Glutamatergic neuron (in vitro differentiated cells): ENCODE results near the gene FBLN2. TPM values are rescaled to one million over a fixed set of nuclear protein-coding genes. Genes with fewer than 3 reads are reported as not detected.

Experiments used
- DNase-seq: peaks from one replicate; pipeline ENCODE4 v3.0.0; 2022
- H3K27ac Mint-ChIP-seq: one replicate; pipeline ENCODE4 v1.8.0; 2020; ENCODE audit warnings: mild to moderate bottlenecking, mixed read lengths, inconsistent platforms; ENCODE audit not compliant: unreplicated experiment
- H3K27me3 Mint-ChIP-seq: one replicate; pipeline ENCODE4 v1.8.0; 2020; ENCODE audit warnings: mild to moderate bottlenecking, moderate library complexity, mixed read lengths, inconsistent platforms; ENCODE audit not compliant: unreplicated experiment
- H3K36me3 Mint-ChIP-seq: one replicate; pipeline ENCODE4 v1.8.0; 2020; ENCODE audit warnings: mild to moderate bottlenecking, mixed read lengths, inconsistent platforms; ENCODE audit not compliant: unreplicated experiment
- H3K4me1 Mint-ChIP-seq: one replicate; pipeline ENCODE4 v1.8.0; 2020; ENCODE audit warnings: mild to moderate bottlenecking, low read depth, mixed read lengths, inconsistent platforms; ENCODE audit not compliant: unreplicated experiment
- H3K4me3 Mint-ChIP-seq: one replicate; pipeline ENCODE4 v1.8.0; 2020; ENCODE audit warnings: mild to moderate bottlenecking, mixed read lengths, inconsistent platforms; ENCODE audit not compliant: unreplicated experiment
- H3K9me3 Mint-ChIP-seq: one replicate; pipeline ENCODE4 v1.8.0; 2020; ENCODE audit warnings: mild to moderate bottlenecking, moderate library complexity, mixed read lengths, inconsistent platforms; ENCODE audit not compliant: unreplicated experiment
- total RNA-seq: library from RNA; stranded (reverse); fragmentation: NEBNext Ultra II Directional; extraction: Animal tissue kit (Norgen Biotek cat#: 25700); gene quantifications from one replicate; pipeline ENCODE4 v1.2.1, GENCODE V29; 2021; ENCODE audit not compliant: unreplicated experiment
- TF ChIP-seq, protein P1 (sequence below): fragments of 200-600 bp; sonication (generic); IDR thresholded peaks from one replicate; pipeline ENCODE4 v1.5.0; 2021; ENCODE audit not compliant: partially characterized antibody, unreplicated experiment

The FBLN2 gene
- total RNA-seq, 1 donor from 2014 or later: 2.1 TPM

DNA sequence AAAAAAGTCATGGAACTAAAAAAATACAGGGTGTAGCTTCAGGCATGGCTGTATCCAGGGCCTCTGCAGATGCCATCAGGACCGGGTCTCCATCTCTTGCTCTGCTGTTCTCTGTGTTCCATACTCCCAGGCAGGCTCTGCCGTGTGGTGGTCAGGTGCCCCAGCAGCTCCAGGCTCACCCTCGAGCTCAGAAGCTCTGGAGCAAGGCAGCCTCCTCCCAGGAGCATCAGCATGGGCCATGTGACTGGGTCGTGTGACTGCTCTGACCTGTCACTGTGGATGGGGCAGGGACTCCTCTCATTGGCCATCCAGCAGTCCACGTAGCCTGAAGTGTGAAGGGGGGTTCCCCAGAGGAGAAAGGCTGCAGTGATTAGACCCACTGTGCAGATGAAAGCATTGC lies 8.5 kb downstream of the FBLN2 start:
- peaks cover 8% of the 10 kb centered on the region for H3K4me1 Mint-ChIP-seq
- DNase-seq: no peak
- H3K27ac Mint-ChIP-seq: no peak overlapping the region
- TF ChIP-seq, protein P1, sequence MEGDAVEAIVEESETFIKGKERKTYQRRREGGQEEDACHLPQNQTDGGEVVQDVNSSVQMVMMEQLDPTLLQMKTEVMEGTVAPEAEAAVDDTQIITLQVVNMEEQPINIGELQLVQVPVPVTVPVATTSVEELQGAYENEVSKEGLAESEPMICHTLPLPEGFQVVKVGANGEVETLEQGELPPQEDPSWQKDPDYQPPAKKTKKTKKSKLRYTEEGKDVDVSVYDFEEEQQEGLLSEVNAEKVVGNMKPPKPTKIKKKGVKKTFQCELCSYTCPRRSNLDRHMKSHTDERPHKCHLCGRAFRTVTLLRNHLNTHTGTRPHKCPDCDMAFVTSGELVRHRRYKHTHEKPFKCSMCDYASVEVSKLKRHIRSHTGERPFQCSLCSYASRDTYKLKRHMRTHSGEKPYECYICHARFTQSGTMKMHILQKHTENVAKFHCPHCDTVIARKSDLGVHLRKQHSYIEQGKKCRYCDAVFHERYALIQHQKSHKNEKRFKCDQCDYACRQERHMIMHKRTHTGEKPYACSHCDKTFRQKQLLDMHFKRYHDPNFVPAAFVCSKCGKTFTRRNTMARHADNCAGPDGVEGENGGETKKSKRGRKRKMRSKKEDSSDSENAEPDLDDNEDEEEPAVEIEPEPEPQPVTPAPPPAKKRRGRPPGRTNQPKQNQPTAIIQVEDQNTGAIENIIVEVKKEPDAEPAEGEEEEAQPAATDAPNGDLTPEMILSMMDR: no peak
- H3K4me3 Mint-ChIP-seq: no peak overlapping the region
- H3K9me3 Mint-ChIP-seq: peaks cover 4% of the 10 kb centered on the region
- peaks cover 3% of the 10 kb centered on the region for H3K27me3 Mint-ChIP-seq
- H3K36me3 Mint-ChIP-seq: no peaks in the 10 kb centered on the region

DNA sequence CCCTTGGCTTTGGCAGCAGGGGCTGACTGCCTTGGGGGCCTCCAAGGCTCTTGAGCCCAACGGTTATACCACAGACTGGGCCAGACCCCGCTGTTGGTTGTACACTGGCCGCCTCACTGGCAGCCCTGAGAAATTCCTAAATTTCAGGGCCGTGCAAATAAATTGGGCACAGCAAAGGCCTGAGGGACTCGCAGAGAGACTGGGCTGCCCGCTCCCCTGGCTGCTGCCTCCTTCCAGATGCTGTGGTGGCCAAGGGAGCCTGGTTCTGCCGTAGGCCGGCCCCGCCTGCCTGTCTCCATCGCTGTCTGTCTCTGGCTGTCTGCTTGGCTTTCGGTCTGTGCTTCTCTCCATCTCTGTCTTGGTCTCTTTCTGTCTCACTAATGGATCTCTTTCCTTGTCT lies 9.0 kb downstream of the FBLN2 start:
- Mint-ChIP-seq H3K9me3 (peaks cover 3% of the 10 kb centered on the region), H3K4me3 (no peak overlapping the region), H3K4me1 (peaks cover 8% of the 10 kb centered on the region), H3K36me3 (no peaks in the 10 kb centered on the region), H3K27ac (no peak overlapping the region), H3K27me3 (peaks cover 3% of the 10 kb centered on the region)
- TF ChIP-seq, protein P1: no peak
- DNase-seq: no peak

DNA sequence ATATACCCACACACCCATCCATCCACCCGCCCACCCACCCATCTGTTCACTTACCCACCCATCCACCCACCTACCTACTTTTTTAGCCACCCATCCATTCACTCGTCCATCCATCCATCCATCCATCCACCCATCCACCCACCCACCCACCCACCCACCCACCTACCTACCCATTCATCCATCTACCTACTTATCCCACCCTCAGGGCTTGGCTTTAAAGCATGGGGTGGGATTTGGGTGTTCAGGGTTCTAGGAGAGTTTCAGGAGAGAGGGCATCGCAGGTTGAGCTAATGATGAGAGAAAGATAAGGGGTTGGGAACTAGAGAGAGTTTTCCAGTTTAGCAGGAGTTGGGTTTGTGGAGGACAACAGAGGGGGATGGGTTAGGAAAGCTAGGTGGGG lies 9.7 kb downstream of the FBLN2 start:
- no peak overlapping the region for H3K4me3 Mint-ChIP-seq
- no peak overlapping the region for H3K27ac Mint-ChIP-seq
- no peak for DNase-seq
- TF ChIP-seq, protein P1: no peak
- H3K27me3 Mint-ChIP-seq: peaks cover 5% of the 10 kb centered on the region
- H3K4me1 Mint-ChIP-seq: peaks cover 8% of the 10 kb centered on the region
- H3K9me3 Mint-ChIP-seq: peaks cover 3% of the 10 kb centered on the region
- H3K36me3 Mint-ChIP-seq: no peaks in the 10 kb centered on the region

DNA sequence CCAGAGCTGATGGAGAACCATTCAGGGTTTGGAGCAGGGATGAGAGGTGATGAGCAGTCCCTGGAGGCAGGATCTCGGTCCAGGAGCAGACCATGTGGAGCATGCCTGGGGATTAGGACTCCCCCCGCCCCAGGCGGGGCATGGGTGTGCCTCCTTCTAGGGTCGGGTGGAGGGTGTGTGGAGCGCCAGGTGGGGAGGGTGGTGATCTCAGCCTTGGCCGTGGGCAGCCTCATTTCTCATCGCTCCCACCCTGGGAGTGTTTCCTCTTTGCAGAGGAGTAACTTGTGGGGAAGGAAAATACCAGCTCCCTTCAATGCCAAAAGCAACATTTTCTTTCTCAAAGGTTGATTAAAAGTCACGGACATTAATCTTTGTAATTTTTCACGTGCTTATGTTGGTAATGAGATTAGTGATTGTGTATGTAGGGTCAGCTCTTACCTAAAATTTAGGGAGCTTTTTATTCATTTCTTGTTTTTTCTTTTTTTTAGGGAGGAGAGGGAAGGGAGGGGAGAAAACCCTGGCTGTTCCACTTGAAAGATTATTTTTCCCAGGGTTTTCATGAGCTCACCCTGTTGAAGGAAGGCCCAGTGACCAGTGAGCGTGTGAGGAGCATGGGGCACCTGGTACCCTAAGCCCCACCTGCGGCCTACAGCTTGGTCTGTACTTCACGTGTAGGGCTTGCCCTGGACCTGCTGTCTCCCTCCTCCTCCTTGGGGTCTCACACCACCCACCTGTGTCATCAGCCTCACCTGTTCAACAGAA lies 11.0 kb downstream of the FBLN2 start:
- TF ChIP-seq, protein P1: no peak
- no peak for DNase-seq
- Mint-ChIP-seq H3K36me3 (no peaks in the 10 kb centered on the region), H3K27ac (no peak overlapping the region), H3K4me1 (peaks cover 8% of the 10 kb centered on the region), H3K27me3 (peaks cover 5% of the 10 kb centered on the region), H3K9me3 (peaks cover 1% of the 10 kb centered on the region), H3K4me3 (no peak overlapping the region)

DNA sequence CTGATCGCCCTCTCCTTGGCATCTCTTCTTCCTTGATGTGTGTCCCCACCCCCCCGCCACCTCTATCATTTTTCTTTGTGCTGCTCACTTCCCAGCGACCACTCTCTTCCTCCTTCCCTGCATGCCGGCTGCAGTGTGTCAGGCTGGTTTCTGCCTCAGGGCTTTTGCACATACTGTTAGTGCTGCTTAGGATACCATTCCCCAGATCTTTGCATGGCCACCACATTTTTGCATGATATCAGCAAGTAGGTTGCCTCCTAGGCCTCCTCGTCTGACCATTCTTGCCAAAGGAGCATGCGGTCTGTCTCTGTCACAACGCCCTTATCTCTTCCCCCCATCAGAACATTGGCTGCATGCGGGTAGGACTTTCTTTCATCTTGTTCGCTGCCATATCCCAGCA lies 12.5 kb downstream of the FBLN2 start:
- peaks cover 11% of the 10 kb centered on the region for H3K4me1 Mint-ChIP-seq
- no peak overlapping the region for H3K27ac Mint-ChIP-seq
- H3K9me3 Mint-ChIP-seq: peaks cover 1% of the 10 kb centered on the region
- H3K4me3 Mint-ChIP-seq: no peak overlapping the region
- TF ChIP-seq, protein P1: no peak
- DNase-seq: no peak
- H3K36me3 Mint-ChIP-seq: no peaks in the 10 kb centered on the region
- H3K27me3 Mint-ChIP-seq: peaks cover 12% of the 10 kb centered on the region
